Activated naive CD4-positive, alpha-beta T cell (primary cell): ENCODE data around the gene FAM3D.
A peak's percentile ranks its signal among the peaks of the same experiment; 100 is the strongest.

Experiments used
- DNase-seq, 4 experiments: peaks; one replicate each; lab custom pipeline; 2025; lab: John Stamatoyannopoulos, UW

Gene FAM3D

GRCh38 chr3:58591517-58592510, 74.8 kb downstream of the FAM3D start:
- DNase-seq, result no peak

GRCh38 chr3:58588030-58588614, 78.5 kb downstream of the FAM3D start:
- no peak for DNase-seq

DNA sequence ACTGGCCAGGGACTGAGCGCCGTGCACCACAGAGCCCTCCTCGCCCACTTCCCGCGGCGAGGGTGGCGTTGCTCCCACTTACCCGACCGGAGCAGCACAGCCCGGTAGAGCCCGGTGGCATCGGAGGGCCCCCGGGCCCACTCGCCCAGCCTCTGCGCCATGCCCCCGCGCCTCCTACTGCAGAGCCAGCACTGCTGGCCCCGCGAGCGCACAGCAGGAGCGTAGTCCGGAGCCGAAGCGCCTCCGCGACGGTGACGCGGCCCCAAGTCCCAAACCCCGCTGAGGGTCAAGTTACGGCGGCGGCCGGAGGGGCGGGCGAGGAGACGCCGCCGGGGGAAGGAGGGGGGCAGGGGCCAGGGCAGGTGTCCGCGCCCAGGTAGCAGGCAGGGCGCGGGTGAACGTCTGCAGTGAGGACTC, 79.8 kb downstream of the FAM3D start:
- no peak for DNase-seq

GRCh38 chr3:58585994-58586393, 80.6 kb downstream of the FAM3D start:
- no peak for DNase-seq

DNA sequence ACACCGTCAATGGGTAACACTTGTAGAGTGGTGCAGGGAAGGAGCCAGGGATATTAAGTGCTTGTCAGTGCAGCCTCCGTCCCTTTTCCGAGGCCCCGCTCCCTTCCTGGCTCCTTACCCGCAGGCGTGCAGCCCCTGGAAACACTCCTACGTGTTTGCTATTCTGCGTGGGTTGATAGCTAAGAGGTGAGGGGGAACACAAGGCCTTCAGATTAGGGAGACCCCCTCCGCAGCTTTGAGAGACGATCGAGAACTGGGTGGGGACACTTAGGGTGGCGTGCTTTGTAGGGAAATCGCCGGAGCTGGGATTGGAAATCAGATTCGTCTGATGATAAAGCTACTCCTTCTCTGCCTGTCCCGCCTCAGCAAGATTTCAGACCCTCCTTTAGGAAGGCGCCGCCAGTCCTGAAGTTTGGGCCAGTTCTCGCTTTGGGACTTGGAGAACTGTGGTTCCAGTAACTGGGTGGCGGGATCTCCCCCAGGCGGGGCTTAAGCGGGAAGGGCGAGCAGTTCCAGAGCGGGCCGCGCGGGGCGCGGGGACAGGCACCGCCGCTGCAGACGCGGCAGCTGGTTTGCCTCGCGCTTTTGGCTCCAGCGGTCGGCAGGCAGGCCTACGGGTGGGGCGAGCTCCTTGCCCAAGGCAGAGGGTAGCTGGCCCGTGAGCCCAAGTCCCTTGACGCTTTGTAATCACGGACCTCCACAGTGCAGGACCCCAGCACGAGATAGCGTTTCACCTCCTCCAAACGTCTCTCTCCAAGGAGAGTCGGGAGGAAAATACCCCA, 81.4 kb downstream of the FAM3D start:
- DNase-seq, result peak in 3 of 4 experiments; percentile 9 to 43 (median 9)

- no peak for DNase-seq
Observed at GRCh38 chr3:58584690-58585004, 81.9 kb downstream of the FAM3D start.
